Activated CD4-positive, alpha-beta T cell treated with anti-CD3 and anti-CD28 coated beads, Interleukin-2, amount 50 U/mL, for 24 hours (primary cell): ENCODE measurements around the gene HHIPL1.

Source experiments
- DNase-seq, 2 donors: peaks; one replicate each; pipeline ENCODE4 v3.0.0-alpha.2; 2020; ENCODE audit warnings: low read depth in 1 of 2, low spot score in 1 of 2

HHIPL1 gene

GRCh38 chr14:99674064-99674650 is 29.2 kb downstream of the HHIPL1 start:
- no peak for DNase-seq

- no peak for DNase-seq
These were observed 29.9 kb downstream of the HHIPL1 start for GRCh38 chr14:99674776-99675381.

GRCh38 chr14:99675382-99675835 is 30.5 kb downstream of the HHIPL1 start:
- DNase-seq = no peak

GRCh38 chr14:99675951-99676350 is 31.0 kb downstream of the HHIPL1 start:
- DNase-seq = no peak

- DNase-seq = no peak
These were observed 31.7 kb downstream of the HHIPL1 start for GRCh38 chr14:99676657-99677056.

- DNase-seq = no peak
These were observed 32.6 kb downstream of the HHIPL1 start for GRCh38 chr14:99677231-99678140.

GRCh38 chr14:99678198-99678597 is 33.3 kb downstream of the HHIPL1 start:
- DNase-seq = no peak

GRCh38 chr14:99679111-99679510 is 34.2 kb downstream of the HHIPL1 start:
- no peak for DNase-seq

GRCh38 chr14:99679543-99679942 is 34.6 kb downstream of the HHIPL1 start:
- no peak for DNase-seq

- no peak for DNase-seq
These were observed 35.1 kb downstream of the HHIPL1 start for GRCh38 chr14:99679996-99680395.

- no peak for DNase-seq
These were observed 36.3 kb downstream of the HHIPL1 start for GRCh38 chr14:99681101-99681831.

- DNase-seq = no peak
These were observed 36.9 kb downstream of the HHIPL1 start for GRCh38 chr14:99681832-99682148.

- DNase-seq = peak; percentile 71 to 76
These were observed 38.1 kb downstream of the HHIPL1 start for GRCh38 chr14:99682809-99683618.

GRCh38 chr14:99683619-99684409 is 38.9 kb downstream of the HHIPL1 start, which contains the start of gene CYP46A1:
Gene CYP46A1 (plus strand): TSS chr14:99684298. CDS start chr14:99684418, 120 bp downstream.
- peak; percentile 97 to 99 for DNase-seq

- peak in 1 of 2 donors; percentile 8 for DNase-seq
These were observed 39.5 kb downstream of the HHIPL1 start for GRCh38 chr14:99684410-99684934.

GRCh38 chr14:99685151-99685591 is 40.2 kb downstream of the HHIPL1 start:
- no peak for DNase-seq

GRCh38 chr14:99685596-99685995 is 40.7 kb downstream of the HHIPL1 start:
- DNase-seq = no peak

- DNase-seq = no peak
These were observed 41.8 kb downstream of the HHIPL1 start for GRCh38 chr14:99686557-99687283.
